ENCODE results near the gene TMEM266. TPM values are rescaled to one million over a fixed set of nuclear protein-coding genes. Genes with fewer than 3 reads are reported as not detected.

The TMEM266 gene
- total RNA-seq, 1 donor from 2014 or later: not detected

GRCh38 chr15:76234337-76234889 is 174.6 kb downstream of the TMEM266 start:
- DNase-seq (ENCODE audit: low read depth): no peak

- peak; percentile 54 for DNase-seq (ENCODE audit: low read depth)
Observed at GRCh38 chr15:76235186-76235826, 175.5 kb downstream of the TMEM266 start.

GRCh38 chr15:76236350-76236749 is 176.6 kb downstream of the TMEM266 start:
- no peak for DNase-seq (ENCODE audit: low read depth)

GRCh38 chr15:76239786-76240185 is 180.0 kb downstream of the TMEM266 start:
- DNase-seq (ENCODE audit: low read depth): peak; percentile 35

- no peak for DNase-seq (ENCODE audit: low read depth)
Observed at GRCh38 chr15:76245072-76245610, 185.4 kb downstream of the TMEM266 start.

GRCh38 chr15:76251717-76252116 is 191.9 kb downstream of the TMEM266 start:
- no peak for DNase-seq (ENCODE audit: low read depth)

- no peak for DNase-seq (ENCODE audit: low read depth)
Observed at GRCh38 chr15:76252249-76252648, 192.5 kb downstream of the TMEM266 start.

GRCh38 chr15:76253691-76254473 is 194.1 kb downstream of the TMEM266 start:
- no peak for DNase-seq (ENCODE audit: low read depth)

Other genes with a start within 250 kb of the TMEM266 start
- 67.0 and 67.5 TPM in 2 replicates for gene UBE2Q2, start 216.5 kb upstream of the TMEM266 start, total RNA-seq
- gene FBXO22, start 156.1 kb upstream of the TMEM266 start, total RNA-seq: 25.1 and 34.4 TPM in 2 replicates
- gene NRG4, start 47.6 kb upstream of the TMEM266 start, total RNA-seq: not detected in 2 replicates

All from myocyte (in vitro differentiated cells).